ENCODE measurements around the gene TCERG1L. TPM values are rescaled to one million over a fixed set of nuclear protein-coding genes. Genes with fewer than 3 reads are reported as not detected.
"Not testable (repeated sequence)": the region's sequence is repeated elsewhere in the genome, so short reads cannot be mapped to it uniquely, and the experiment has no call there.

Gene TCERG1L
- polyA plus RNA-seq, 3 donors: 0.03 to 0.16 TPM; not detected in 1

DNA sequence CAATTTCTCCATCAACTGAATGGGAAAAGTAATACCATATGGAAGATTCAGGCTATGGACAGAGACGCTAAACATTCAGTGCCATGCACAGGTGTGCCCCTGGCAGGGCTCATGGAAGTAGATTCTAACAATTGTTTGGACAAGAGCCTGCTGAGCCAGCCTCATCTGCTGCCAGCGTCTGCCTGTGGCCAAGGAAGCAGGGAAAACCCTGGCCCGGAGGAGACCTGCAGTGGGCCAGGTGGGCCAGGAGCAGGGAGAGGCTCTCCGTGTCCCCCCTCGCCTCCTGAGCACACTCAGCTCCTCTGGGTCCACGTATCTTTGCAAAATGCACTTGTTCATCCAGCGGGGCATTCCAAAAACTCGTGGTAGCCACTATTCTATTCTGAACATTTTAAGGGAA is 130.1 kb downstream of the TCERG1L start:
- WGBS, 3 donors: 62 to 85% (median 81%) methylated on average over 8 of the region's 8 CpGs

DNA sequence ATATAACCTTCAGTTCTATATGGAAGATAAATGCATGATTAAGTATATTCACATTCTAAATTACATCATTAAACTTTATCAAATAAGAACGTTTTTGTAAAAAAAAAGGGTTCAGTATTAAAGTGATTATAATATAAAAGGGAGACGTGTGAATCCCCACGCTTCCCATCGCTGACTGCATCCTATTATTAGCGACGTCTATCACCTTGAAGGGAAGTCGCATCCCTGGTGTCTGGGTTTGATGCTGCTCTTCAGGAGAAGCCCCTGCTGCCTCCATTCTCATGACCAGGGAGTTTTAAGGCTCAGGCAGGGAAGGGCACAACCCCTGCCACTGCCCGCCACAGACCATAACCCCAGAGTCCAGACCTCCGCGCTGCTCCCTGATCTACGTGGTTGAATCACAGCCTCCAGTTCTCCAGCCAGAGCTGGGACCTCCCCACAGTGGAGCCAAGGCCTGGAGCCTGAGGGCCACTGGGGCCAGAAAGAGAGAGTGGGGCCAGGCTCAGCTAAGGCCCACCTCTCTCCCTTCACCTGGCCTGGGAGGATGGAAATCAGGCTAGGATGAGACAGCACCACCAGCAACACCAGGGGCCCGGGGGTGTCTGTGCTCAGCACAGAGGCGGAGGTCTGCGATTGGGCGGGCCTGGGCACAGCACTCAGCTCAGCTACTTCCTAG is 130.6 kb downstream of the TCERG1L start:
- H3K27ac ChIP-seq (ENCODE audit: low read depth, low read length): no peak overlapping the region
- 86 to 90% (median 88%) methylated on average over 15 of the region's 15 CpGs for WGBS, 3 donors

More for the DNA sequence above, 130.1 kb downstream of the TCERG1L start:
- no peak overlapping the region for H3K27ac ChIP-seq (ENCODE audit: low read depth, low read length)

DNA sequence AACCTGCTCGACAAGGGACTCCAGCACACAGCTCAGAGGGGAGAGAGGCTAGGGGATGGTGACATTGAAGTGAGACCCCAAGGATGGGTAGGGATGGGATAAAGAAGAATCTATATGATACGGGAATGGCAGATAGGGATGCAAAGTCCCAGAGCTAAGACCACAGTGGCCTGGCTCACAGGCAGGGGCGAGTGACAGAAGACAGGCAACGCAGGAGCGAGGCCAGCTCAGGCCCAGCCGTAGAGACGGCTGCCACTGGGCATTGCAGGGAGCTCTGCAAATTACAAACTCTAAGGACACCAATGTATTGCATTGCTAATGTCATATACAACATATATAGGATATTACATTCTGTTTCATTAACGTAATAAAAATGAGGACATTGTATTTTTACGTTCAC is 131.4 kb downstream of the TCERG1L start:
- 86 to 93% (median 87%) methylated on average over 9 of the region's 9 CpGs for WGBS, 3 donors

GRCh38 chr10:131179361-131179760 is 132.2 kb downstream of the TCERG1L start:
- WGBS, 3 donors: 23 to 46% (median 44%) methylated on average over 10 of the region's 10 CpGs

More for the DNA sequence above, 131.4 kb downstream of the TCERG1L start:
- H3K27ac ChIP-seq (ENCODE audit: low read depth, low read length): no peak overlapping the region

GRCh38 chr10:131178521-131179331 is 132.8 kb downstream of the TCERG1L start:
- no peak overlapping the region for H3K27ac ChIP-seq (ENCODE audit: low read depth, low read length)
- 60 to 77% (median 74%) methylated on average over 29 of the region's 29 CpGs for WGBS, 3 donors

More at GRCh38 chr10:131179361-131179760, 132.2 kb downstream of the TCERG1L start:
- no peak overlapping the region for H3K27ac ChIP-seq (ENCODE audit: low read depth, low read length)

GRCh38 chr10:131177431-131178327 is 133.8 kb downstream of the TCERG1L start:
- no peak overlapping the region for H3K27ac ChIP-seq (ENCODE audit: low read depth, low read length)

GRCh38 chr10:131176907-131177306 is 134.6 kb downstream of the TCERG1L start:
- no peak overlapping the region for H3K27ac ChIP-seq (ENCODE audit: low read depth, low read length)
- 78 to 87% (median 84%) methylated on average over 8 of the region's 8 CpGs for WGBS, 3 donors

More at GRCh38 chr10:131177431-131178327, 133.8 kb downstream of the TCERG1L start:
- WGBS, 3 donors: 60 to 69% (median 63%) methylated on average over 31 of the region's 31 CpGs

DNA sequence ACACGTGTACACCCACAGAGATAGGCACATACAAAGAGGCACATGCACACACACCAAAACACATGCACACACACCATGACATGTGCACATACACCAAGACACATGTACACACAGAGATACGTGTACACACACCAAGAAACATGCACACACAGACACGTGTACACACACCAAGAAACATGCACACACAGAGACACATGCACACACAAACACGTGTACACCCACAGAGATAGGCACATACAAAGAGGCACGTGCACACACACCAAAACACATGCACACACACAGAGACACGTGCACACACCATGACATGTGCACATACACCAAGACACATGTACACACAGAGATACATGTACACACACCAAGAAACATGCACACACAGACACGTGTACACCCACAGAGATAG is 135.2 kb downstream of the TCERG1L start:
- WGBS, 3 donors: 80 to 84% (median 82%) methylated on average over 7 of the region's 7 CpGs
- not testable (repeated sequence) for H3K27ac ChIP-seq (ENCODE audit: low read depth, low read length)

DNA sequence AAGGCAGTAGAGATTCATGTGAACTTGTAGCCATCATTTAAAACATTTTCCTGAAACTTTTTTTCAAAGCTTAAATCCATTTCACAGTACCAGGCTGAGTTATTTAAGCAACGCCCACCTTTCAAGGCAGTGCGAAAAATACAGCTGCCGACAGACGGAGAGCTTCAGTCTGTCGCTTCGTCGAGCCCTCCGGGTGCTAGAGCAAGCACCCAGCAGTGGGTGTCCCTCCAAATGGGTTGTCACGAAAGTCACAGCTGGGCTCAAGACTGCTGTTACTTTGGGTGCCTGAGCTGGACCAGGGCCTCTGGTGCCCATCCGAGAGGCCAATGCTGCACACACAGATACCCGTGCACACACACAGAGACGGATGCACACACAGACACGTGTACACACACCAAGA is 135.6 kb downstream of the TCERG1L start:
- 88 to 91% (median 90%) methylated on average over 13 of the region's 13 CpGs for WGBS, 3 donors
- H3K27ac ChIP-seq (ENCODE audit: low read depth, low read length): no peak overlapping the region

GRCh38 chr10:131174651-131175540 is 136.6 kb downstream of the TCERG1L start:
- 78 to 80% (median 80%) methylated on average over 15 of the region's 15 CpGs for WGBS, 3 donors
- H3K27ac ChIP-seq (ENCODE audit: low read depth, low read length): no peak overlapping the region

GRCh38 chr10:131174211-131174565 is 137.3 kb downstream of the TCERG1L start:
- H3K27ac ChIP-seq (ENCODE audit: low read depth, low read length): no peak overlapping the region
- 61 to 87% (median 69%) methylated on average over 12 to 13 of the region's 13 CpGs for WGBS, 3 donors

DNA sequence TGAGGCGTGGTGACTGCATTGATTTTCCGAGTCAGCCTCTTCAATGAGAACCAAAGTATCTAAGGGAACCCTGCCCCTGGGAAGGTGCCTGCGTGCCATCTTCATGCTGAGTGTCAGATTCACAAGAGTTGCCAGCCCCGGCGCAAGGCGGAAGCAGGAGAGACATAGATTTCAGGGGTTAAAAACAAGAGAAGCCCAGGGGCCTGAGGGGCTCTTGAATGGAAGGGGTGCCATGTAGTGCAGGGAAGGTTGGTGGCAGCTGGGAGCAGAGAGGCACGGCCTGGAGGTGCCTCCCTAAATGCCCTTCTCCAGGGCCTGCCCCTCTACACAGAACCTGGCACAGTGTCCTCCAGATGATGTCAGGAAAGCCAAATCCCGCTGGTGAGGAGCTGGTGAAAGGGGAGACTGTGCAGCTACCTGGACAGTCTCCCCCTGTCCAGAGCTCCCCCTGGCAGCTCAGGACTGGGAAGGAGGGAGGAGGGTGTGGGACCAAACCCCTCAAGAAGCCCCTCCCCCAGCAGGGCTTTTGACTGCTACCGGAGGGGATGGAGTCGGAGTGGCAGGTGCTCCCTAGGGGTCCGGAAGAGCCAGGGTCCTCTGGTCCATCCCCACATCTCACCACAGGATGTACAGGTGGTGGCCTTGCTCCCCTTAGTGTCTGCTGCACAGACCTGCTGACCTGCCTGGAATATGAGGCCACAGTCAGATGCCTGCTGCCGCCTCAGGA is 137.9 kb downstream of the TCERG1L start:
- WGBS, 3 donors: 86 to 92% (median 87%) methylated on average over 12 of the region's 12 CpGs
- no peak overlapping the region for H3K27ac ChIP-seq (ENCODE audit: low read depth, low read length)

GRCh38 chr10:131172433-131172832 is 139.1 kb downstream of the TCERG1L start:
- WGBS, 3 donors: 85 to 87% (median 87%) methylated on average over 14 of the region's 14 CpGs
- H3K27ac ChIP-seq (ENCODE audit: low read depth, low read length): no peak overlapping the region

- no peak overlapping the region for H3K27ac ChIP-seq (ENCODE audit: low read depth, low read length)
- WGBS, 3 donors: 79 to 85% (median 80%) methylated on average over 7 of the region's 7 CpGs
Measured at GRCh38 chr10:131169146-131169545, 142.4 kb downstream of the TCERG1L start.

DNA sequence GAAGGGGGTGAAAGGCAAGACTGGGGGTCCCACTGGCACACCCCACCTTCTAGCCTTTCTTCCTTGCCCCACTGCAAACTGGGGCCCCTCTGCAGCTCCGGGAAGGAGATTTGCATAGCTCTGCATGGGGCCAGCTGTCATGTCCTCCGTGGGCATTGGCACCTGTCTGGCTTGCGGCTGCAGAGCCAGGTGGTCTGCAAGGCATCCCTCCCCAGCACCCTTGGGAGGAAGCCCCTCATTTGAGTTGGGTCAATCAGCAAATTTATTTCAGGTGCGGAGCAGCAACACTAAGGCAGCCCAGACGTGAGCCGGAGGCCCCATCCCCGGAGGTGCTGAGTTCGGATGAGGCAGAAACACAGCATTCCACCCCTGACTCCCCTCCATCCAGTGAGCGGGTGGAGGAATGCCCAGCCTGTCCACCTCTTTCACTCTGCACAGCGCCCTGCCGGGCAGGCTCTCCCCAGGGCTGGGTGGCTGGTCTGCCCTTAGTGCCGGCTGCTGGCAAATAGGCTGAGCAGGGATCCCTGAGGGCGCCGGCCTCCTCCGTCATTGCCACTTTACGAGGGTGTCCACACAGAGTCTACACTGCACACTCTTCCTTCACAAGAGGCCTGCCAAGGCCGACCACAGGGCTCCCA is 143.2 kb downstream of the TCERG1L start:
- WGBS, 3 donors: 85 to 91% (median 85%) methylated on average over 17 of the region's 17 CpGs
- no peak overlapping the region for H3K27ac ChIP-seq (ENCODE audit: low read depth, low read length)

GRCh38 chr10:131167036-131167860 is 144.3 kb downstream of the TCERG1L start:
- 78 to 84% (median 78%) methylated on average over 12 to 13 of the region's 13 CpGs for WGBS, 3 donors
- no peak overlapping the region for H3K27ac ChIP-seq (ENCODE audit: low read depth, low read length)

Data from adipose tissue (tissue), 3 donors.